Measurements from ENCODE around the gene JMJD1C.

DNA sequence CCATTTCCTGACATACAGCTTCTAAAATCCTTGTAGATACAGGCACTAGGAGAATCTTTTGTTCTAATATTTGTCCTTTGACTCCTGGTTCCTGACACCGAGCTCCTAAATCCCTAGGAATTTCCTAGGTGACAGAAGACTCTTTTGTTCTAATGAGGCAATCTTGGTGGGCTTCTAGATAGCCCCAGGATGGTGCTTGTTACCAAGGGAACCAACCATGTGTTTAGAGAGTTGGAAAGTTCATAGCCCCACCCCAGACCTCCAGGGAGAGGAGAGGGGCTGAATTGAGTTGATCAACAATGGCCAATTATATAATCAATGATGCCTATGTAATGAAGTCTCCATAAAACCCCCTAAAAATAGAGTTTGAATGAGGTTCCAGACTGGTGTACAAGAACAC, 145.1 kb downstream of the JMJD1C start:
- no peak for TF ChIP-seq CTCF (IDR thresholded peaks at IDR 0.05)
- TF ChIP-seq EP300 (IDR thresholded peaks at IDR 0.05): no peak

Measured in ovary (tissue), 3 donors.